IPS DF 4.7 (cell line): ENCODE results near the gene LRP11.

ENCODE experiments used
- DNase-seq: peaks from one replicate; pipeline ENCODE4 v3.0.0-alpha.2; 2013; ENCODE audit warnings: low spot score; ENCODE audit errors: extremely low read depth

The LRP11 gene

GRCh38 chr6:149806127-149806526 is 58.0 kb downstream of the LRP11 start:
- no peak for DNase-seq

GRCh38 chr6:149783551-149783950 is 80.6 kb downstream of the LRP11 start:
- DNase-seq: no peak

DNA sequence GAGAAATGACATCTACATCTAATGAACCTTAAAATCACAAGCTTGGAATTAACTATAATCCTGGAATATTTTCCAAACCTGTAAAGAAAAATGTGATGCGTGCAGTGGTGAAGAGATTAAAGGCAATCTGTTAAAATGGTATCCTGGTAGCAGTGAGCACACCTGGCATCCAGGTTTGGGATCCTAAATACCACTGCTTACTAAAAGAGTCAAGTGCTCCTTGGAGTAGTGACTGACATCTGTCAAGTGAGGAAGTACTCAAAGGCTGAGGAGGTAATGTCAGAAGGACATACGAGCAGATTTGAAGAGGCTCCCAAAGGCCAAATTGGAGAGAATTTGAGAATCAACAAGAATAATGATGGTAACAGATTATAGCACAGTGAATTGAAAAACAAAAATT is 81.8 kb downstream of the LRP11 start:
- DNase-seq: no peak

- DNase-seq: no peak
These were observed 82.4 kb downstream of the LRP11 start for GRCh38 chr6:149781715-149782114.

DNA sequence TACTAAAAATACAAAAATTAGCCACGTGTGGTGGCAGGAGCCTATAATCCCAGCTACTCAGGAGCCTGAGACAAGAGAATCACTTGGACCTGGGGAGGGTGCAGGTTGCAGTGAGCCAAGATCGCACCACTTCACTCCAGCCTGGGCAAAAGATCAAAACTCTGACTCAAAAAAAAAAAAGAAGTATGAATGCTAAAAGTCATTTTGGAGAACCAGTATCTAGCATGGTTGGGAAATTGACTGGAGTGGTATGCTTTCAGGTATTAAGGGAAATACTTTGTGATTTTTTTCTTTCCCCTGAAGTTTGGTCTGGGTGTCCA is 84.6 kb downstream of the LRP11 start:
- DNase-seq: no peak

- no peak for DNase-seq
These were observed 86.5 kb downstream of the LRP11 start for GRCh38 chr6:149777624-149778023.

GRCh38 chr6:149771925-149772324 is 92.2 kb downstream of the LRP11 start:
- DNase-seq: no peak

DNA sequence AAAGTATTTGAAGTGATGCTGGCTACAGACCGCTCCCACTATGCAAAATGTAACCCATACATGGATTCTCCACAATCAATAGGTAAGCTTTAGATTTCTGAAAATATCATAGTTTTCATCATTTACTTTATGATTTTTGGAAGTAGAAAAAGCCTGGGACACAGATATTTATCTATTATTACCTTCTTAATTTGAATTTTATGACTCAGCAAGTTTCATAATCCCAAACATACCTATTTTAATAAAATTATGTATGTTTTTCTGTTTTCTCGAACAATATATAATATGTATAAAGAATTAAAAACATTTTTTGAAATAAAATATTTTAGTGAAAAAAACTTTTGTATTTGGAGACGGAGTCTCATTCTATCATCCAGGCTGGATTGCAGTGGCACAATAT is 93.0 kb downstream of the LRP11 start:
- DNase-seq: no peak

DNA sequence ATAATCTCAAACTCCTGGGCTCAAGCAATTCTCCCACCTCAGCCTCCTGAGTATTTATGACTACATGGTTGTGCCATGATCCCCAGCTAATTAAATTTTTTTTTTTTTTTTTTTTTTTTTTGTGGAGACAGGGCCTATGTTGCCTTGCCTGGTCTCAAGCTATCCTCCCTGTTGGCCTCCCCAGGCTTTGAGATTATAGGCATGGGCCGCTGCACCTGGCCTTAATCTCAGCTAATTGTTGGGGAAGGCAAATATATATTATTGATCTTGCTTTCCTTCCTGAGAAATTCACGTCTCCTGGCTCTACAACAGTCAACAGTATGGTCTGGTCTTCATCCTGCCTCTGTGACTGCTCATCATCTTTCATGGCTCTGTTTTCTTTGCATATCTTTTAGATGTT is 94.5 kb downstream of the LRP11 start:
- DNase-seq: no peak
